ENCODE results near the gene TM9SF4. TPM values are rescaled to one million over a fixed set of nuclear protein-coding genes. Genes with fewer than 3 reads are reported as not detected.

Gene TM9SF4
- total RNA-seq, 4 donors from 2014 or later, result 18.0 to 22.9 (median 21.0) TPM

DNA sequence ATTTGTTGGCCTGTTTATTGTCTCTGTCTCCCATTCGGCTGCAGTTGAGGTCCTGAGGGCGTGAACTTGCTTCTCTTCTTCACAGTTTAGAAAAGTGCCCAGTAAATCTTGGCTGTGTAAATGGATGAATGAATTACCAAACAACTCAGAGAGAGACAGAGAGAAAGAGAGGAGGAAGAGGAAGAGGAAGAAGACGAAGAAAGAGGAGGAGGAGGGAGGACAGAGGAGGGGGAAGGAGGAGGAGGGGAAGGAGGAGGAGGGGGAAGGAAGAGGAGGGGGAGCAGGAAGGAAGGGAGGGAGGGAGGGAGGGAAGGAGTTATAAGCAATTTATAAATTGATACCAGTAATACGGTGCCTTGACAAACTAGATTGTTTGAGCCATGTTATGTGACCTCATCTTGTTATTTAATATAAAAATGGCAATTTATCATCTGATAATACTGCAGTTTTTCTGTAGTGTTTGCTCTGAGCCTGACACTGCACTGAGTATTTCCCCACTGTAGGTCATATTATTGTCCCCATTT, 38.8 kb upstream of the TM9SF4 start:
- Histone ChIP-seq H3K27me3 (peaks cover 0 to 4% (median 0%) of the 10 kb centered on the region in 3 donors), H3K9me3 (no peaks in the 10 kb centered on the region), H3K4me3 (no peak overlapping the region), H3K36me3 (no peaks in the 10 kb centered on the region), H3K27ac (no peak overlapping the region), H3K4me1 (no peaks in the 10 kb centered on the region)
- no peak for TF ChIP-seq CTCF (IDR thresholded peaks at IDR 0.05 in 4 of 5, conservative IDR thresholded peaks at IDR 0.05 in 1 of 5)
- TF ChIP-seq POLR2A (IDR thresholded peaks at IDR 0.05), result no peak
- DNase-seq (no peak), ATAC-seq (no peak)
- intact Hi-C loops (cut with DNase I; ENCODE audit: low total_unique reads) (no loop called here), in situ Hi-C loops (cut with MboI; ENCODE audit: low sequenced_read_pairs in 4 of 4) (no loop called here)

GRCh38 chr20:32071395-32072167, 37.9 kb upstream of the TM9SF4 start:
- peaks cover 0 to 4% (median 0%) of the 10 kb centered on the region in 3 donors for H3K27me3 ChIP-seq
- no peak for ATAC-seq
- H3K4me1 ChIP-seq, result no peaks in the 10 kb centered on the region
- intact Hi-C loops (cut with DNase I; ENCODE audit: low total_unique reads), result no loop called here
- in situ Hi-C loops (cut with MboI; ENCODE audit: low sequenced_read_pairs in 4 of 4), result no loop called here
- DNase-seq, result no peak
- no peaks in the 10 kb centered on the region for H3K36me3 ChIP-seq
- no peak overlapping the region for H3K4me3 ChIP-seq
- no peak overlapping the region for H3K27ac ChIP-seq
- no peaks in the 10 kb centered on the region for H3K9me3 ChIP-seq
- no peak for TF ChIP-seq CTCF (IDR thresholded peaks at IDR 0.05 in 4 of 5, conservative IDR thresholded peaks at IDR 0.05 in 1 of 5)
- no peak for TF ChIP-seq POLR2A (IDR thresholded peaks at IDR 0.05)

DNA sequence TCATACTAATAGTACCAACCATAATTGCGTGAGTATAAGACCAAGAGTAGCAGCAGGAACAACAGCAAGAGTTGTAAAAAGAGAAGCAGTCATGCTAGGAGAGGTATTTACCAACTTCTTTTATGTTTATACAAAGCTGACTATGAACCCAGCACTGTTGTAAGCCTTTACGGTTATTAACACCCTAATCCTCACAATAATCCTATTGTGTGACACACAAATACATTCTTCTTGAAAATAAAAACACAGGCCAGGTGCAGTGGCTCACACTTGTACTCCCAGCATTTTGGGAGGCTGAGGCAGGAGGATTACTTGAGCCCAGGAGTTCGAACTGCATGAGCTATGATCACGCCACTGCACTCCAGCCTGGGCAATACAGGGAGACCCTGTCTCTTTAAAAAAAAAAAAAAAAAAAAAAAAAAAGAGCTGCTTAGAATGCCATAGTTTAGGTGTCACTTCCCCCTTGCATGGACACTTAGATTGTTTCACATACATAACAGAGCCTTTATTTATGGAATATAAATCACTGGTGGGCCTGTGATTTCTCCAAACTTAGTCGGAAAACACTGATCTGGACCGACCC, 37.3 kb upstream of the TM9SF4 start:
- no peaks in the 10 kb centered on the region for H3K4me1 ChIP-seq
- no peak for ATAC-seq
- no peak overlapping the region for H3K27ac ChIP-seq
- no peak for DNase-seq
- no peak for TF ChIP-seq POLR2A (IDR thresholded peaks at IDR 0.05)
- no peak for TF ChIP-seq CTCF (IDR thresholded peaks at IDR 0.05 in 4 of 5, conservative IDR thresholded peaks at IDR 0.05 in 1 of 5)
- H3K27me3 ChIP-seq, result peaks cover 0 to 4% (median 3%) of the 10 kb centered on the region in 3 donors
- H3K9me3 ChIP-seq, result no peaks in the 10 kb centered on the region
- in situ Hi-C loops (cut with MboI; ENCODE audit: low sequenced_read_pairs in 4 of 4) (no loop called here), intact Hi-C loops (cut with DNase I; ENCODE audit: low total_unique reads) (no loop called here)
- no peaks in the 10 kb centered on the region for H3K36me3 ChIP-seq
- no peak overlapping the region for H3K4me3 ChIP-seq

DNA sequence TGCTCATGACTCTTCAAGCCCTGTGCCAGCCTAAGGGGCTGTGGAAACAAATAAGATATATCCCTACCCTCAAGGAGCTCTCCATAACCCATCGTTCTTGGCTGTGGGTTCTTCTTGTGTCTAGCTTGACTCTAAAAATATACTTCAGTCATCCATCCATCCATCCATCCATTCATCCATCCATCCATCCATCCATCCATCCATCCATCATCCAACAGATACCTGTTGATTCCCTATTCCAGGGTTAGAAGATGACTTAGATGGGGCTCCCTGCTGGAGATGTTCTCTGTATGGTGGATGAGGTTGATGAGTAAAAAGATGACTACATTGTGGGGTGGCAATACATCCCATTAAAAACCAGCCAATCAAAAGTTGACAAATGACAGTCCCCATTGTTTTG, 34.0 kb upstream of the TM9SF4 start:
- no peak for ATAC-seq
- intact Hi-C loops (cut with DNase I; ENCODE audit: low total_unique reads), result no loop called here
- in situ Hi-C loops (cut with MboI; ENCODE audit: low sequenced_read_pairs in 4 of 4), result no loop called here

More for the DNA sequence above, 34.0 kb upstream of the TM9SF4 start:
- no peaks in the 10 kb centered on the region for H3K36me3 ChIP-seq
- H3K4me1 ChIP-seq, result no peaks in the 10 kb centered on the region
- no peak overlapping the region for H3K27ac ChIP-seq
- no peaks in the 10 kb centered on the region for H3K9me3 ChIP-seq
- no peak for TF ChIP-seq CTCF (IDR thresholded peaks at IDR 0.05 in 4 of 5, conservative IDR thresholded peaks at IDR 0.05 in 1 of 5)
- TF ChIP-seq POLR2A (IDR thresholded peaks at IDR 0.05), result no peak
- DNase-seq, result no peak
- H3K4me3 ChIP-seq, result no peak overlapping the region
- peaks cover 0 to 4% (median 3%) of the 10 kb centered on the region in 3 donors for H3K27me3 ChIP-seq
